Liver (tissue), 9 donors: ENCODE data around the gene RNF144A. TPM values are rescaled to one million over a fixed set of nuclear protein-coding genes. Genes with fewer than 3 reads are reported as not detected.

Source experiments
- DNase-seq: peaks from one replicate; pipeline ENCODE4 v3.0.0-alpha.2; 2017; ENCODE audit warnings: low spot score
- H3K27ac ChIP-seq, 2 donors: one replicate each; pipeline ENCODE4 v1.7.0; 2013; ENCODE audit warnings: inconsistent platforms in 2 of 2, low read length in 2 of 2, control low read depth in 1 of 2, low read depth in 1 of 2, mild to moderate bottlenecking in 1 of 2
- H3K27me3 ChIP-seq, 4 donors: one replicate each; pipeline versions ENCODE4 v1.6.1 to v1.7.0; 2013; ENCODE audit warnings: low read length in 3 of 4, inconsistent platforms in 1 of 4, mild to moderate bottlenecking in 1 of 4, moderate library complexity in 1 of 4; ENCODE audit not compliant: control insufficient read depth in 4 of 4, insufficient read depth in 4 of 4
- H3K36me3 ChIP-seq, 4 donors: one replicate each; pipeline versions ENCODE4 v1.6.1 to v1.7.0; 2013; ENCODE audit warnings: low read length in 3 of 4, mild to moderate bottlenecking in 3 of 4, low read depth in 1 of 4, moderate library complexity in 1 of 4; ENCODE audit not compliant: control insufficient read depth in 4 of 4, insufficient read depth in 3 of 4
- H3K4me1 ChIP-seq, 4 donors: one replicate each; pipeline versions ENCODE4 v1.6.1 to v1.7.0; 2013; ENCODE audit warnings: low read length in 3 of 4, mild to moderate bottlenecking in 3 of 4, moderate library complexity in 1 of 4; ENCODE audit not compliant: control insufficient read depth in 4 of 4, insufficient read depth in 4 of 4
- H3K4me3 ChIP-seq, 3 donors: one replicate each; pipeline versions ENCODE4 v1.6.1 to v1.7.0; 2013; ENCODE audit warnings: low read length in 3 of 3, control low read depth in 1 of 3, low read depth in 1 of 3, mild to moderate bottlenecking in 1 of 3
- H3K9ac ChIP-seq, 2 donors: one replicate each; pipeline ENCODE4 v1.7.0; 2013; ENCODE audit warnings: low read length in 2 of 2, mild to moderate bottlenecking in 2 of 2, moderate library complexity in 2 of 2, control low read depth in 1 of 2, low read depth in 1 of 2
- H3K9me3 ChIP-seq, 4 donors: one replicate each; pipeline versions ENCODE4 v1.6.1 to v1.7.0; 2013; ENCODE audit warnings: low read length in 3 of 4; ENCODE audit not compliant: control insufficient read depth in 4 of 4
- ATF3 ChIP-seq: IDR thresholded peaks from 2 replicates; pipeline ENCODE4 v1.6.1; 2016; ENCODE audit warnings: antibody characterized with exemption
- EGR1 ChIP-seq, 2 donors: IDR thresholded peaks; 2 replicates each; pipeline ENCODE4 v1.6.1; 2016 to 2018; ENCODE audit warnings: antibody characterized with exemption in 2 of 2, low read depth in 2 of 2
- FOXA2 ChIP-seq: IDR thresholded peaks from 2 replicates; pipeline ENCODE4 v1.6.1; 2016; ENCODE audit warnings: antibody characterized with exemption
- GABPA ChIP-seq, 2 donors: IDR thresholded peaks in 1 of 2; conservative IDR thresholded peaks in 1 of 2; 2 replicates each; pipeline ENCODE4 v1.6.1; 2016; ENCODE audit warnings: antibody characterized with exemption in 2 of 2, mild to moderate bottlenecking in 1 of 2, moderate library complexity in 1 of 2
- HNF4A ChIP-seq, 2 donors: conservative IDR thresholded peaks; 2 replicates each; pipeline ENCODE4 v1.6.1; 2016; ENCODE audit warnings: antibody characterized with exemption in 2 of 2, mild to moderate bottlenecking in 2 of 2
- HNF4G ChIP-seq: IDR thresholded peaks from 2 replicates; pipeline ENCODE4 v1.6.1; 2016; ENCODE audit warnings: antibody characterized with exemption
- JUND ChIP-seq, 2 donors: IDR thresholded peaks; 2 replicates each; pipeline ENCODE4 v1.6.1; 2016; ENCODE audit warnings: antibody characterized with exemption in 2 of 2
- RAD21 ChIP-seq, 2 donors: IDR thresholded peaks; 2 replicates each; pipeline ENCODE4 v1.6.1; 2016; ENCODE audit warnings: antibody characterized with exemption in 2 of 2, mild to moderate bottlenecking in 2 of 2
- RXRA ChIP-seq, 2 donors: IDR thresholded peaks; 2 replicates each; pipeline ENCODE4 v1.6.1; 2017 to 2018; ENCODE audit warnings: antibody characterized with exemption in 2 of 2, mild to moderate bottlenecking in 1 of 2
- SP1 ChIP-seq: IDR thresholded peaks from 2 replicates; pipeline ENCODE4 v1.6.1; 2018; ENCODE audit warnings: antibody characterized with exemption, mild to moderate bottlenecking
- TAF1 ChIP-seq: conservative IDR thresholded peaks from 2 replicates; pipeline ENCODE4 v1.6.1; 2016; ENCODE audit warnings: antibody characterized with exemption, mild to moderate bottlenecking
- YY1 ChIP-seq: IDR thresholded peaks from 2 replicates; pipeline ENCODE4 v1.6.1; 2016; ENCODE audit warnings: antibody characterized with exemption, mild to moderate bottlenecking
- WGBS: extraction: QIAGEN DNeasy Blood & Tissue Kit; methylation state at CpG from one replicate; pipeline ENCODE4 v1.1.7; 2013; 5-methylcytosine and 5-hydroxymethylcytosine counted together
- polyA plus RNA-seq, 2 donors: library from polyadenylated mRNA; stranded (reverse) in 1 of 2; unstranded in 1 of 2; fragments of 200-250 nt in 1 of 2; fragments of >200 nt in 1 of 2; fragmentation: Nextera tagmentation in 1 of 2; extraction: Ambion mirVana in 1 of 2; gene quantifications; one replicate each; pipeline versions ENCODE4 v1.2.1 to v1.2.3, GENCODE V29; 2013 to 2015
- total RNA-seq, 2 donors: library from RNA; depleted of rRNA; stranded (reverse); fragments of >200 nt; gene quantifications; one replicate each; pipeline ENCODE4 v1.2.3, GENCODE V29; 2014
- TF ChIP-seq, protein P1 (sequence below): IDR thresholded peaks from 2 replicates; pipeline ENCODE4 v1.6.1; 2016; ENCODE audit warnings: antibody characterized with exemption
- TF ChIP-seq, protein P2 (sequence below): IDR thresholded peaks from 2 replicates; pipeline ENCODE4 v1.6.1; 2016; ENCODE audit warnings: antibody characterized with exemption, mild to moderate bottlenecking
- TF ChIP-seq, protein P3 (sequence below): IDR thresholded peaks from 2 replicates; pipeline ENCODE4 v1.6.1; 2016; ENCODE audit warnings: antibody characterized with exemption
- TF ChIP-seq, protein P4 (sequence below): fragments of 150-350 bp; IDR thresholded peaks from 2 replicates; pipeline ENCODE4 v1.5.1; 2017; ENCODE audit warnings: improper control_type of control experiment, low read depth, low read length; ENCODE audit not compliant: missing input control
- donor health status: healthy.
- donor health status: healthy.
- donor health status: healthy.
- donor health status: healthy.
- donor health status: healthy.

The RNF144A gene
- total and polyA plus RNA-seq, 4 donors: 1.0 to 10.4 (median 2.3) TPM

- Histone ChIP-seq H3K4me3 (no peak overlapping the region), H3K4me1 (peaks cover 0 to 15% (median 10%) of the 10 kb centered on the region in 4 donors), H3K36me3 (no peaks in the 10 kb centered on the region), H3K9ac (no peak overlapping the region), H3K27me3 (no peaks in the 10 kb centered on the region), H3K27ac (no peak overlapping the region), H3K9me3 (no peaks in the 10 kb centered on the region)
- no peak for DNase-seq
- TF ChIP-seq RAD21 (IDR thresholded peaks at IDR 0.05): no peak
- no peak for TF ChIP-seq FOXA2
- TF ChIP-seq, protein P1, sequence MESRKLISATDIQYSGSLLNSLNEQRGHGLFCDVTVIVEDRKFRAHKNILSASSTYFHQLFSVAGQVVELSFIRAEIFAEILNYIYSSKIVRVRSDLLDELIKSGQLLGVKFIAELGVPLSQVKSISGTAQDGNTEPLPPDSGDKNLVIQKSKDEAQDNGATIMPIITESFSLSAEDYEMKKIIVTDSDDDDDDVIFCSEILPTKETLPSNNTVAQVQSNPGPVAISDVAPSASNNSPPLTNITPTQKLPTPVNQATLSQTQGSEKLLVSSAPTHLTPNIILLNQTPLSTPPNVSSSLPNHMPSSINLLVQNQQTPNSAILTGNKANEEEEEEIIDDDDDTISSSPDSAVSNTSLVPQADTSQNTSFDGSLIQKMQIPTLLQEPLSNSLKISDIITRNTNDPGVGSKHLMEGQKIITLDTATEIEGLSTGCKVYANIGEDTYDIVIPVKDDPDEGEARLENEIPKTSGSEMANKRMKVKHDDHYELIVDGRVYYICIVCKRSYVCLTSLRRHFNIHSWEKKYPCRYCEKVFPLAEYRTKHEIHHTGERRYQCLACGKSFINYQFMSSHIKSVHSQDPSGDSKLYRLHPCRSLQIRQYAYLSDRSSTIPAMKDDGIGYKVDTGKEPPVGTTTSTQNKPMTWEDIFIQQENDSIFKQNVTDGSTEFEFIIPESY: no peak
- no peak for TF ChIP-seq YY1
- TF ChIP-seq, protein P2, sequence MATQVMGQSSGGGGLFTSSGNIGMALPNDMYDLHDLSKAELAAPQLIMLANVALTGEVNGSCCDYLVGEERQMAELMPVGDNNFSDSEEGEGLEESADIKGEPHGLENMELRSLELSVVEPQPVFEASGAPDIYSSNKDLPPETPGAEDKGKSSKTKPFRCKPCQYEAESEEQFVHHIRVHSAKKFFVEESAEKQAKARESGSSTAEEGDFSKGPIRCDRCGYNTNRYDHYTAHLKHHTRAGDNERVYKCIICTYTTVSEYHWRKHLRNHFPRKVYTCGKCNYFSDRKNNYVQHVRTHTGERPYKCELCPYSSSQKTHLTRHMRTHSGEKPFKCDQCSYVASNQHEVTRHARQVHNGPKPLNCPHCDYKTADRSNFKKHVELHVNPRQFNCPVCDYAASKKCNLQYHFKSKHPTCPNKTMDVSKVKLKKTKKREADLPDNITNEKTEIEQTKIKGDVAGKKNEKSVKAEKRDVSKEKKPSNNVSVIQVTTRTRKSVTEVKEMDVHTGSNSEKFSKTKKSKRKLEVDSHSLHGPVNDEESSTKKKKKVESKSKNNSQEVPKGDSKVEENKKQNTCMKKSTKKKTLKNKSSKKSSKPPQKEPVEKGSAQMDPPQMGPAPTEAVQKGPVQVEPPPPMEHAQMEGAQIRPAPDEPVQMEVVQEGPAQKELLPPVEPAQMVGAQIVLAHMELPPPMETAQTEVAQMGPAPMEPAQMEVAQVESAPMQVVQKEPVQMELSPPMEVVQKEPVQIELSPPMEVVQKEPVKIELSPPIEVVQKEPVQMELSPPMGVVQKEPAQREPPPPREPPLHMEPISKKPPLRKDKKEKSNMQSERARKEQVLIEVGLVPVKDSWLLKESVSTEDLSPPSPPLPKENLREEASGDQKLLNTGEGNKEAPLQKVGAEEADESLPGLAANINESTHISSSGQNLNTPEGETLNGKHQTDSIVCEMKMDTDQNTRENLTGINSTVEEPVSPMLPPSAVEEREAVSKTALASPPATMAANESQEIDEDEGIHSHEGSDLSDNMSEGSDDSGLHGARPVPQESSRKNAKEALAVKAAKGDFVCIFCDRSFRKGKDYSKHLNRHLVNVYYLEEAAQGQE: no peak
- no peak for TF ChIP-seq HNF4A (conservative IDR thresholded peaks at IDR 0.05)
- TF ChIP-seq TAF1: no peak
- TF ChIP-seq, protein P3, sequence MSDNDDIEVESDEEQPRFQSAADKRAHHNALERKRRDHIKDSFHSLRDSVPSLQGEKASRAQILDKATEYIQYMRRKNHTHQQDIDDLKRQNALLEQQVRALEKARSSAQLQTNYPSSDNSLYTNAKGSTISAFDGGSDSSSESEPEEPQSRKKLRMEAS: no peak
- no peak for TF ChIP-seq SP1
- TF ChIP-seq, protein P4, sequence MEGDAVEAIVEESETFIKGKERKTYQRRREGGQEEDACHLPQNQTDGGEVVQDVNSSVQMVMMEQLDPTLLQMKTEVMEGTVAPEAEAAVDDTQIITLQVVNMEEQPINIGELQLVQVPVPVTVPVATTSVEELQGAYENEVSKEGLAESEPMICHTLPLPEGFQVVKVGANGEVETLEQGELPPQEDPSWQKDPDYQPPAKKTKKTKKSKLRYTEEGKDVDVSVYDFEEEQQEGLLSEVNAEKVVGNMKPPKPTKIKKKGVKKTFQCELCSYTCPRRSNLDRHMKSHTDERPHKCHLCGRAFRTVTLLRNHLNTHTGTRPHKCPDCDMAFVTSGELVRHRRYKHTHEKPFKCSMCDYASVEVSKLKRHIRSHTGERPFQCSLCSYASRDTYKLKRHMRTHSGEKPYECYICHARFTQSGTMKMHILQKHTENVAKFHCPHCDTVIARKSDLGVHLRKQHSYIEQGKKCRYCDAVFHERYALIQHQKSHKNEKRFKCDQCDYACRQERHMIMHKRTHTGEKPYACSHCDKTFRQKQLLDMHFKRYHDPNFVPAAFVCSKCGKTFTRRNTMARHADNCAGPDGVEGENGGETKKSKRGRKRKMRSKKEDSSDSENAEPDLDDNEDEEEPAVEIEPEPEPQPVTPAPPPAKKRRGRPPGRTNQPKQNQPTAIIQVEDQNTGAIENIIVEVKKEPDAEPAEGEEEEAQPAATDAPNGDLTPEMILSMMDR: no peak
- TF ChIP-seq EGR1 (IDR thresholded peaks at IDR 0.05; ENCODE audit: low read depth in 2 of 2): no peak
- no peak for TF ChIP-seq HNF4G
- TF ChIP-seq ATF3: no peak
- 84% methylated on average over 2 of the region's 2 CpGs for WGBS
Observed at GRCh38 chr2:6880200-6880733, 36.9 kb upstream of the RNF144A start.

GRCh38 chr2:6881046-6881445 is 36.2 kb upstream of the RNF144A start:
- Histone ChIP-seq H3K9ac (no peak overlapping the region), H3K4me1 (peaks cover 0 to 15% (median 10%) of the 10 kb centered on the region in 4 donors), H3K27me3 (no peaks in the 10 kb centered on the region), H3K27ac (no peak overlapping the region), H3K9me3 (no peaks in the 10 kb centered on the region), H3K36me3 (no peaks in the 10 kb centered on the region), H3K4me3 (no peak overlapping the region)
- TF ChIP-seq RXRA (IDR thresholded peaks at IDR 0.05): no peak
- no peak for TF ChIP-seq JUND (IDR thresholded peaks at IDR 0.05)
- TF ChIP-seq GABPA (IDR thresholded peaks at IDR 0.05 in 1 of 2, conservative IDR thresholded peaks at IDR 0.05 in 1 of 2): no peak
- TF ChIP-seq, protein P3: no peak
- 90% methylated on average over 1 of the region's 1 CpG for WGBS
- DNase-seq: no peak
